Urinary bladder (tissue), 4 donors: ENCODE results near the gene LYST. TPM values are rescaled to one million over a fixed set of nuclear protein-coding genes. Genes with fewer than 3 reads are reported as not detected.

Experiments
- DNase-seq: peaks from one replicate; pipeline ENCODE4 v3.0.0-alpha.2; 2015; ENCODE audit errors: extremely low spot score
- H3K27ac ChIP-seq: one replicate; pipeline ENCODE4 v1.5.1; 2013; ENCODE audit warnings: low read depth, mild to moderate bottlenecking, moderate library complexity
- H3K36me3 ChIP-seq: one replicate; pipeline ENCODE4 v1.6.1; 2013; ENCODE audit warnings: mild to moderate bottlenecking, moderate library complexity; ENCODE audit not compliant: insufficient read depth
- H3K4me1 ChIP-seq: one replicate; pipeline ENCODE4 v1.6.1; 2013; ENCODE audit warnings: mild to moderate bottlenecking, moderate library complexity; ENCODE audit not compliant: insufficient read depth
- H3K4me3 ChIP-seq: one replicate; pipeline ENCODE4 v1.5.1; 2013; ENCODE audit warnings: low read depth, low read length
- WGBS: extraction: QIAGEN DNeasy Blood & Tissue Kit; methylation state at CpG from one replicate; pipeline ENCODE4 v1.1.7; 2013; 5-methylcytosine and 5-hydroxymethylcytosine counted together
- polyA plus RNA-seq: library from polyadenylated mRNA; stranded (reverse); fragments of 200-250 nt; gene quantifications from one replicate; pipeline ENCODE4 v1.2.3, GENCODE V29; 2013
- total RNA-seq: library from RNA; depleted of rRNA; stranded (reverse); fragments of >200 nt; gene quantifications from one replicate; pipeline ENCODE4 v1.2.3, GENCODE V29; 2014
- donor health status: healthy with polysubstance abuse.
- donor health status: healthy.

LYST gene
- total and polyA plus RNA-seq, 2 donors, result 10.6 to 62.7 TPM

- Histone ChIP-seq H3K36me3 (no peaks in the 10 kb centered on the region), H3K4me3 (no peak overlapping the region), H3K27ac (no peak overlapping the region), H3K4me1 (no peaks in the 10 kb centered on the region)
- DNase-seq, result no peak
- 88% methylated on average over 4 of the region's 4 CpGs for WGBS
Measured at GRCh38 chr1:235875036-235875597, 8.4 kb upstream of the LYST start.

- H3K4me3 ChIP-seq, result no peak overlapping the region
- no peaks in the 10 kb centered on the region for H3K36me3 ChIP-seq
- WGBS, result 36% methylated on average over 4 of the region's 4 CpGs
- no peaks in the 10 kb centered on the region for H3K4me1 ChIP-seq
- DNase-seq, result no peak
- H3K27ac ChIP-seq, result no peak overlapping the region
Measured at GRCh38 chr1:235874261-235874660, 7.6 kb upstream of the LYST start.

DNA sequence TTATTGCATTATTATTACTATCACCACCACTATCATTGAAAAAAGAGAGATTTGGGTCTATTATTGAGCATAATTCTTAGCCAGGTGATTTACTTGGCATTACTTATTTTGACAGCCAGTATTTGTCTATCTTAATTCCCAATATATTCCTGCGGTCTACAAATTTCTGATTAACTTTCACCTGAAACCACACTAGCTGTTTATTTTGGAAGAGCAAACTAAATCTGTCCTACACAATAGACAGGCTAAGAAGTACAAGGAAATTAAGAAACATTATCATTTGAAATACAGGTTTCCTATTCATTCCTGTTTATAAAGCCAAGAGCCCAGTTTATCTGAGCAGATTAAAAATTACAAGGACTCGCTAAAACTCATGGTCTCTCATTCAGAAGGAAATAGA is 6.9 kb upstream of the LYST start:
- no peak for DNase-seq
- WGBS, result 75% methylated on average over 2 of the region's 2 CpGs
- H3K36me3 ChIP-seq, result no peaks in the 10 kb centered on the region
- no peaks in the 10 kb centered on the region for H3K4me1 ChIP-seq
- no peak overlapping the region for H3K4me3 ChIP-seq
- H3K27ac ChIP-seq, result no peak overlapping the region

DNA sequence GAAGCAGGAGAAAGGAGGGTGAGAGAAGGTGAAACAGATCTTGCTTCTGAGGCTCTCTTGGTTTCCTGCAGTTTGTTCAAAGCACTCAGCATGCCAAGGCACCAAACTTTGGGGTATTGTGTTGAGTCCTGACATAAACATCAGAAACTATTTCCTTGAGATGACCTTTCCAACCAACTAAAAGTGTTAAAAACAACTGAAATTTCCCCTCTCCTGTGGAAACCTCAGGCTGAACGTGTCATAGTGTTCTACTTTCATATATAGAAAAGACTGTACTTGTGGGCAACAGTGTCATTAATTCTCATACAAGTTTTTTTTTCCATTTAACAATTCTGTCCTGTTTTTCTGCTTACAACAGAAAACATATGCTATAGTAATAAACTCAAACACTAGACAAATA is 6.3 kb upstream of the LYST start:
- WGBS, result 55% methylated on average over 1 of the region's 1 CpG
- Histone ChIP-seq H3K27ac (no peak overlapping the region), H3K4me3 (no peak overlapping the region), H3K4me1 (no peaks in the 10 kb centered on the region), H3K36me3 (no peaks in the 10 kb centered on the region)
- no peak for DNase-seq

- no peak overlapping the region for H3K27ac ChIP-seq
- no peaks in the 10 kb centered on the region for H3K4me1 ChIP-seq
- H3K36me3 ChIP-seq, result no peaks in the 10 kb centered on the region
- 89% methylated on average over 6 of the region's 6 CpGs for WGBS
- DNase-seq, result no peak
- no peak overlapping the region for H3K4me3 ChIP-seq
Measured at GRCh38 chr1:235872270-235872669, 5.6 kb upstream of the LYST start.

DNA sequence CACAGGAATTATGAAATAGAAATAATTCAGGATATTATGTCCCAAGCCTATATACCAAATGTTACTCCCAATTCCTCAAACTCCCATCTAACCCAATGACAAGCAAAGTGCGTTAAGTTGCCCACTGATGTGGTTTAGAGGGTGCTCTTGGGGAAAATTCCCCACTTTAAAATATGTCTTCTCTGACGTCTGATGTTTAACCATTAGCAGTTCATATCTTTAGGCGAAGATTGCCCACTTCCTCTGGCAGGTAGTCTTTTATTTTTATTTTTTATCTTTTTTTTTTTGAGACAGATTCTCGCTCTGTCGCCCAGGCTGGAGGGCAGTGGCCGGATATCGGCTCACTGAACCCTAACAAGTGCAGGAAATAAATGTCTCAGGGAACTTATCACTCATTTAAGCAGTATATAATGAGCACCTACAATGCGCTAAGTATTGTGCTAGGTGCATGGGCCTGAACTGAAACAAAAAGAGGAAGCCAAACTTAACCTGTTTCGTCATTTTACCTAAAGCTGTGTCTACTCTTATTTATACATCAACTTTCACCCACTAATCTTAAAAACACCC is 1.3 kb upstream of the LYST start:
- Histone ChIP-seq H3K4me3 (no peak overlapping the region), H3K27ac (no peak overlapping the region), H3K4me1 (no peaks in the 10 kb centered on the region), H3K36me3 (no peaks in the 10 kb centered on the region)
- no peak for DNase-seq
- 64% methylated on average over 9 of the region's 9 CpGs for WGBS

- Histone ChIP-seq H3K27ac (peak overlapping the region; percentile 53), H3K36me3 (no peaks in the 10 kb centered on the region), H3K4me1 (no peaks in the 10 kb centered on the region), H3K4me3 (peak overlapping the region; percentile 81)
- DNase-seq, result peak; percentile 90
- 2% methylated on average over 56 of the region's 56 CpGs for WGBS
Measured at GRCh38 chr1:235866913-235867845, 473 bp upstream of the LYST start.

- no peaks in the 10 kb centered on the region for H3K36me3 ChIP-seq
- peak overlapping the region; percentile 88 for H3K27ac ChIP-seq
- WGBS, result 2% methylated on average over 16 of the region's 16 CpGs
- no peak for DNase-seq
- H3K4me1 ChIP-seq, result no peaks in the 10 kb centered on the region
- peak overlapping the region; percentile 81 for H3K4me3 ChIP-seq
Measured at GRCh38 chr1:235865565-235866204, 1.0 kb downstream of the LYST start.

GRCh38 chr1:235864931-235865525 is 1.7 kb downstream of the LYST start:
- DNase-seq, result no peak
- Histone ChIP-seq H3K27ac (no peak overlapping the region), H3K36me3 (no peaks in the 10 kb centered on the region), H3K4me1 (no peaks in the 10 kb centered on the region), H3K4me3 (peak overlapping the region; percentile 5)
- 33% methylated on average over 2 of the region's 3 CpGs for WGBS

GRCh38 chr1:235864469-235864868 is 2.2 kb downstream of the LYST start:
- Histone ChIP-seq H3K4me1 (no peaks in the 10 kb centered on the region), H3K4me3 (no peak overlapping the region), H3K27ac (no peak overlapping the region), H3K36me3 (no peaks in the 10 kb centered on the region)
- DNase-seq, result no peak
- 93% methylated on average over 10 of the region's 10 CpGs for WGBS

- Histone ChIP-seq H3K36me3 (no peaks in the 10 kb centered on the region), H3K27ac (no peak overlapping the region), H3K4me1 (no peaks in the 10 kb centered on the region), H3K4me3 (no peak overlapping the region)
- DNase-seq, result no peak
- 66% methylated on average over 4 of the region's 4 CpGs for WGBS
Measured at GRCh38 chr1:235863699-235864093, 3.0 kb downstream of the LYST start.

DNA sequence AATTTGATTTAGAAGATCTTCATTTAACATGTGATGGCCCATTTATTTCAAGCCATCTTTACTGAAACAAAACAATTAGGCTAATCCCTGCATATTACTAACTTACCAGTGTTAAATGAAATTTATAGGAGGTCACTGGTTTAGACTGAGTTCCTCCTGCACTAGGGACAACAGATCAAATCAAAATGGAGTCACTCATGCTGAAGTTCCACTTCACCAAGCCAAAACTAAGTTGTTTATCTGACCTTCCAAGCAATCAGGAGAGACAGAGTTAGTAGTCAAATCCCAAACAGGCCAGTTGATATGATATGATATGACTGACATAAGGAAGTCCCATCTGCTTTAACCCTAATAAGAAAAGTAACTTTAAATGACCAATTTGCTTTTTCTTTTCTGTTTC is 4.8 kb downstream of the LYST start:
- no peak overlapping the region for H3K27ac ChIP-seq
- no peaks in the 10 kb centered on the region for H3K36me3 ChIP-seq
- no peak overlapping the region for H3K4me3 ChIP-seq
- no peaks in the 10 kb centered on the region for H3K4me1 ChIP-seq
- no peak for DNase-seq

- Histone ChIP-seq H3K36me3 (no peaks in the 10 kb centered on the region), H3K27ac (no peak overlapping the region), H3K4me1 (no peaks in the 10 kb centered on the region), H3K4me3 (no peak overlapping the region)
- DNase-seq, result no peak
- 47% methylated on average over 1 of the region's 1 CpG for WGBS
Measured at GRCh38 chr1:235860829-235861228, 5.9 kb downstream of the LYST start.
